Measurements from ENCODE around the gene IL21R. TPM values are rescaled to one million over a fixed set of nuclear protein-coding genes. Genes with fewer than 3 reads are reported as not detected.
A peak's percentile ranks its signal among the peaks of the same experiment; 100 is the strongest.

Gene IL21R
- total RNA-seq, 1 donor from 2014 or later, result 84.2 TPM

DNA sequence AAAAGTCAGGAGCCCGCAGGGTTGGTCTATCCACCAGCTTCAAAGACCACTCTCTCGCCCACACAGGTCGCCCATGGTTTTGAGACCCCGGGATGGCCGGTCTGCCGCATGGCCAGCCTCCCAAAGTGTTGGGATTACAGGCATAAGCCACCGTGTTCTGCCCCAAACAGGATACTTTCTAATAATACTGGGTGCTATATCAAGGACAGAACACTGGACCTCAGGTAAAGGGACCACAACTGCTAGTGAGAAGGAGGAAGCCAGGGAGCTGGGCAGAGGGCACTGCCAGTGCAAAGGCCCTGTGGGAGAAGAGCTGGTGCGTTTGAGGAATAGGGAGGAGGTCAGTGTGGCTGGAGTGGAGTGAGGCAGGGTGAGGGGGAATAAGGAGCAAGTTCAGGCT, 34.1 kb downstream of the IL21R start:
- no peak for DNase-seq (ENCODE audit: low spot score)
- Mint-ChIP-seq H3K4me1 (ENCODE audit: low read depth) (peaks cover 7% of the 10 kb centered on the region), H3K36me3 (ENCODE audit: low read depth) (peaks cover 93% of the 10 kb centered on the region), H3K27me3 (ENCODE audit: low read depth) (no peaks in the 10 kb centered on the region), H3K27ac (no peak overlapping the region), H3K4me3 (ENCODE audit: low read depth) (no peak overlapping the region), H3K9me3 (no peaks in the 10 kb centered on the region)
- intact Hi-C loops (cut with micrococcal nuclease), result no loop called here

DNA sequence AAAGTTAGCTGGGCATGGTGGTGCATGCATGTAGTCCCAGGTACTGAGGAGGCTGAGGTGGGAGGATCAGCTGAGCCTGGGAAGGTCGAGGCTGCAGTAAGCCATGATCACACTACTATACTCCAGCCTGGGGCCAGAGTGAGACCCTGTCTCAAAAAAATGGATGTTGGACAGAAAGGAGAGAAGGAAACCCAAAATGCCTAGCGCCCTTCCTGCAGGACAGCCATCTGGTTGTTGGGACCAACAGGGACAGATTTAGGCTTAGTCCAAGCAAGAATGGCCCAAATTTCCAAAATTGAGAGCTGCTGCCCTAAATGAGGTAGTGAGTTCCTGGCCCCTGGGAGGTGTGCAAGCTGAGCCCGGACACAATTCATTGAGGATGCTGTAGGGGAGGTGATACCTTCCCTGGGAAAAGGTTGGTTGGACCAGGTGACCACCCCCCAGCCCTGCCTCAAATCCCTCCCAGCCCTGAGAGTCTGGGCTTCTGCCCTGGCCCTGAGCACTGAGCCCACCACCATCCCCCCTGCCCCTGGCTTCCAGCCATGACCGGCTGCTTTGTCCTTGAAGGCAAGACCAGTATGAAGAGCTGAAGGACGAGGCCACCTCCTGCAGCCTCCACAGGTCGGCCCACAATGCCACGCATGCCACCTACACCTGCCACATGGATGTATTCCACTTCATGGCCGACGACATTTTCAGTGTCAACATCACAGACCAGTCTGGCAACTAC, 35.1 kb downstream of the IL21R start:
- no peaks in the 10 kb centered on the region for H3K9me3 Mint-ChIP-seq
- peaks cover 5% of the 10 kb centered on the region for H3K4me1 Mint-ChIP-seq (ENCODE audit: low read depth)
- peaks cover 94% of the 10 kb centered on the region for H3K36me3 Mint-ChIP-seq (ENCODE audit: low read depth)
- intact Hi-C loops (cut with micrococcal nuclease), result no loop called here
- H3K27ac Mint-ChIP-seq, result no peak overlapping the region
- H3K4me3 Mint-ChIP-seq (ENCODE audit: low read depth), result no peak overlapping the region
- no peaks in the 10 kb centered on the region for H3K27me3 Mint-ChIP-seq (ENCODE audit: low read depth)
- DNase-seq (ENCODE audit: low spot score), result no peak

DNA sequence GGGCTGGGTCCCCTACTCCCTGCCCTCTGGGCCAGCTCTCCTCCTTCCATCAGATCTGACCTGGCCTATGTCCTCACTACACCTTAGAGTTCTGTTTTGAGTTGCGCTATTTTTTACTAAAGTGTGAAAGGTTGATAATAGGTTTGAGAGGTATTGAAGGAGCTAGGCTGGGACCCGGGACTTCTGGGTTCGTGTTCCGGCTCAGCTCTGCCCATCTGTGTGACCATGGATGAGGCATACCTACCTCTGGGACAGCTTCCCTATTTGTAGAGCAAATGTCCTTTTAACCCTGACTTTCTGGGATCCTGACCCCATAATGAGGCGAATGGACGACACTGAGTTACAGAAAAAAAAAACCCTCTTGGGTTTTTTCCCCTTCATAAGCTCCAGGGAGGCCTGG, 36.0 kb downstream of the IL21R start:
- Mint-ChIP-seq H3K27me3 (ENCODE audit: low read depth) (no peaks in the 10 kb centered on the region), H3K4me3 (ENCODE audit: low read depth) (no peak overlapping the region), H3K4me1 (ENCODE audit: low read depth) (peaks cover under 1% of the 10 kb centered on the region), H3K36me3 (ENCODE audit: low read depth) (peaks cover 95% of the 10 kb centered on the region), H3K9me3 (peaks cover 3% of the 10 kb centered on the region), H3K27ac (no peak overlapping the region)
- DNase-seq (ENCODE audit: low spot score), result no peak
- intact Hi-C loops (cut with micrococcal nuclease), result no loop called here

DNA sequence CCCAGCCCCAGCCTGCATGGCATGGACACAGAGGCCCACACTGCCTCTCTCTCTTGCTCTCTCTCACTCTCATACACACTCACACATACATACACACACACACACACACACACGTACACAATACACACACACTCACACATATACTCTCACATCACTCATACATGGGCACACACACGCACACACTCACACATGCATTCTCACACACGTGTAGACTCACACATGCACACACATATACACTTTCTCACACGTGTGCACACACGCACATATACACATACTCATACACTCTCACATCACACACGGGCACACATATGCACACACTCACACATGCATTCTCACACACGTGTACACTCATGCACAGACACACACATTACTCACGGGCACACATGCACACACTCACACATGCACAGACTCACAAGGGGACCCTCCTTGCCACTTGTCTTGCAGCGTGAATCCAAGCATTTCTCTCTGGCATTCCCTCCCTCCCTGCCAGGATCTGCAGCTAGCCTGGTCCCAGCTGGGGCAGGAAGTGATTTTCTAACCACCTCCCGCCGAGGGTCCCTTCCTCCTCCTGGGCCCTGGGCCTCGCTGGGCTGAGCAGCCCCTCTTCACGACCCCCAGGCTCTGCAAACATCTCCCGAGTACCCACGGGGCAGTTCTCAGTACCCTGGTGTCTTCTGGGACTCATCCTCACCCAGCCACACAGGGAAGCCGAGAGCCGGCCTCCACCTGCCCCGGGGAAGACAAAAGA, 37.5 kb downstream of the IL21R start:
- Mint-ChIP-seq H3K27ac (peak overlapping the region; percentile 2), H3K27me3 (ENCODE audit: low read depth) (no peaks in the 10 kb centered on the region), H3K9me3 (peaks cover 8% of the 10 kb centered on the region), H3K36me3 (ENCODE audit: low read depth) (peaks cover 95% of the 10 kb centered on the region), H3K4me1 (ENCODE audit: low read depth) (no peaks in the 10 kb centered on the region), H3K4me3 (ENCODE audit: low read depth) (no peak overlapping the region)
- intact Hi-C loops (cut with micrococcal nuclease), result no loop called here
- no peak for DNase-seq (ENCODE audit: low spot score)

DNA sequence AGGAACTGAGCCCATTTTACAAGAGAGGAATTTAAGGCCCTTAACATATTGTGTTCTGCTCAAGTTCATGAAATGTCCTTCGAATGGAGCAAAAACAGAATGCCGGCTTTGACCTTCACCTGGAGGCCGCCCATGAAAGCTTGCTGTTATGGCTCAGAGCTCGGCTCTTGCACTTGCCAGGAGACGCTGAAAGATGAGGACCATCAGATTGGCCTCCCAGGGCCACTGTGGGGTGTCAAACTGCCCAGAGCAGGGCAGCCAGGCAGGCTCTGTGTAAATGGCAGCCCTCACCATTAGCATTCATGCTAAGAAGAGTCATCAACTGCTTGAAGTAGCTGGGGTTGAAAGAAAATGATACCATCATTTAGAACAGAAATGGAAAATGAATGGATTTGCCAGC, 39.3 kb downstream of the IL21R start:
- Mint-ChIP-seq H3K27me3 (ENCODE audit: low read depth) (no peaks in the 10 kb centered on the region), H3K4me3 (ENCODE audit: low read depth) (no peak overlapping the region), H3K4me1 (ENCODE audit: low read depth) (peaks cover 5% of the 10 kb centered on the region), H3K27ac (no peak overlapping the region), H3K36me3 (ENCODE audit: low read depth) (peaks cover 96% of the 10 kb centered on the region), H3K9me3 (peaks cover 8% of the 10 kb centered on the region)
- no peak for DNase-seq (ENCODE audit: low spot score)
- intact Hi-C loops (cut with micrococcal nuclease), result no loop called here

DNA sequence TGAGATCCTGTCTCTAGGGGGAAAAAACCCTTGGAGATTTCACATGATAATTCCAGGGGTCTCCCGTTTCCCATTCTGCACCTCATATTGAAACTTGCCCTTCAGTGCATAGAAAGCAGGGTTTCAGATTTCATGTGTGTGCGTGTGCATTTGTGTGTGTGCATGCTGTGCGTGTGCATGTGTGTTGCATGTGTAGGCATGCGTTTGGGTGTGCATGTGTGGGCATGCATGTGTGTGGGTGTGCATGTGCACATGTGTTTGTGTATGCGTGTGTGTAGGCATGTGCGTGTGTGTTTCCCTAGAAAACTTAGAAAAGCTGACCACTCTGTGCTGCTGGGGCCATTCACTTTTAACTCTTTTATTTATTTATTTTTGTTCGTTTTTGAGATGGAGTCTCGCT, 40.0 kb downstream of the IL21R start:
- H3K36me3 Mint-ChIP-seq (ENCODE audit: low read depth), result peaks cover 96% of the 10 kb centered on the region
- peaks cover 11% of the 10 kb centered on the region for H3K4me1 Mint-ChIP-seq (ENCODE audit: low read depth)
- H3K4me3 Mint-ChIP-seq (ENCODE audit: low read depth), result no peak overlapping the region
- intact Hi-C loops (cut with micrococcal nuclease), result no loop called here
- no peaks in the 10 kb centered on the region for H3K27me3 Mint-ChIP-seq (ENCODE audit: low read depth)
- DNase-seq (ENCODE audit: low spot score), result no peak
- no peak overlapping the region for H3K27ac Mint-ChIP-seq
- peaks cover 11% of the 10 kb centered on the region for H3K9me3 Mint-ChIP-seq

DNA sequence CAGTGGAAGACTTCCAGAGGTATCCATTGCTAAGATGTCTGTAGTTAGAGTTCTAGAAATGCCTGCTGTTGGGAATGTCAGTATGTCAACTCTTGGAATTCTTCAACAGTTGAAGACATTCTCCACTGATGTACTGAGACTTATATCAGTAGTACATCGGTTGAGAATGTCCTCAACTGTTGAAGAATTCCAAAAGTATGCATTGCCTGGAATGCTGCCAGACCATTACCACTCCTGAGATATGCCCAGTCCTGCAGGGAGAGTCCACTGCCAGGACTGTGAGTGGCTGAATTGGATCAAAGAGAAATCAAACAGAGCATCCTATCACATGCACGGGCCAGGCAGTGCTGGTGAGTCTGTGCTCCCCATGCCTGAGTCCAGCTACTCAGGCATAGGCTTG, 42.0 kb downstream of the IL21R start:
- H3K4me1 Mint-ChIP-seq (ENCODE audit: low read depth), result peaks cover 18% of the 10 kb centered on the region

DNA sequence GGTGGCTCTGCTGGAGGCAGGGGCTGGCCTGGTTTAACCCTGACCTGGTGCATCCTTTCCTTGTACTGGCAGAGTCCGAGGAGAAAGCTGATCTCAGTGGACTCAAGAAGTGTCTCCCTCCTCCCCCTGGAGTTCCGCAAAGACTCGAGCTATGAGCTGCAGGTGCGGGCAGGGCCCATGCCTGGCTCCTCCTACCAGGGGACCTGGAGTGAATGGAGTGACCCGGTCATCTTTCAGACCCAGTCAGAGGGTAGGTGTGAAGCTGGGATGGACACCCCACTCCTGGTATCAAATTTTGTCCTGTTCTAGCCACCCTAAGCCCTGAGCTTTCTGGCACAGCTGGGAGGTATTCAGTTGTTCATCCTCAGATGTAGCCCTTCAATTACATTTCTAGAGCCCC, 42.5 kb downstream of the IL21R start:
- Mint-ChIP-seq H3K9me3 (peaks cover 13% of the 10 kb centered on the region), H3K4me3 (ENCODE audit: low read depth) (no peak overlapping the region), H3K27me3 (ENCODE audit: low read depth) (no peaks in the 10 kb centered on the region), H3K4me1 (ENCODE audit: low read depth) (peaks cover 23% of the 10 kb centered on the region), H3K36me3 (ENCODE audit: low read depth) (peaks cover 96% of the 10 kb centered on the region), H3K27ac (no peak overlapping the region)
- intact Hi-C loops (cut with micrococcal nuclease), result no loop called here
- no peak for DNase-seq (ENCODE audit: low spot score)

More for the DNA sequence above, 42.0 kb downstream of the IL21R start:
- intact Hi-C loops (cut with micrococcal nuclease), result no loop called here
- no peak for DNase-seq (ENCODE audit: low spot score)
- Mint-ChIP-seq H3K27ac (no peak overlapping the region), H3K27me3 (ENCODE audit: low read depth) (no peaks in the 10 kb centered on the region), H3K36me3 (ENCODE audit: low read depth) (peaks cover 96% of the 10 kb centered on the region), H3K4me3 (ENCODE audit: low read depth) (no peak overlapping the region), H3K9me3 (peaks cover 13% of the 10 kb centered on the region)

DNA sequence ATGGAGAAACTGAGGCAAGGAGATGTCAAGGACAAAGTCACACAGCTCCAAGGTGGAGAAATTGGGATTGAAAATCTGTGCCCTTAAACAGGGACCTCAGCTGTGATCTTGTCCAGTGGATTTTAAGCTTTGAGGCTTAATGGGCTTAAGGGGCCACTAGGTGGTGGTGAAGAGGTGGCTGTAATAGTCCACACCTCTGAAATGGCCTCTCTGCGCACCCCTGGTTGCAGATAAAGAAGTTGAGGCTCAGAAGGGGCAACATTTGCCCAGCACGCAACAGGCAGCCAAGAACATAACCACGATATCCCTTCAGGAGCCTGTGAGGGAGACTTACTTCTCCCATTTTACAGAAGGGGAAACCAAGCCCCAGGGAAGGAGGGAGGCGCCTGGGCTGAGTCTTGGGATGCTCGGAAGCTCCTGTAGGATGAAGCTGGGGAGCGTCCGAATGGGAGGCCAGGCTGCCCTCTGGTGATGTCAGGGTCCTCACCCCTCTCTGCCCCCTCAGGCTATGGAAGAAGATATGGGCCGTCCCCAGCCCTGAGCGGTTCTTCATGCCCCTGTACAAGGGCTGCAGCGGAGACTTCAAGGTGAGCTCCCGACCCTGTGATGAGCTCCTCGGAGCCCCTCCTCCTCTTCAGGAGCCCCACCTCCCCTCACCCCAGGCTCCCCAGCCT, 43.7 kb downstream of the IL21R start:
- Mint-ChIP-seq H3K9me3 (peaks cover 13% of the 10 kb centered on the region), H3K4me3 (ENCODE audit: low read depth) (no peak overlapping the region), H3K27me3 (ENCODE audit: low read depth) (no peaks in the 10 kb centered on the region), H3K4me1 (ENCODE audit: low read depth) (peaks cover 34% of the 10 kb centered on the region), H3K27ac (no peak overlapping the region), H3K36me3 (ENCODE audit: low read depth) (peaks cover 99% of the 10 kb centered on the region)
- intact Hi-C loops (cut with micrococcal nuclease), result loop anchor here (5.0 kb wide), 1 partner anchor 38 kb away; no protein-coding TSS in a partner anchor
- DNase-seq (ENCODE audit: low spot score), result no peak

DNA sequence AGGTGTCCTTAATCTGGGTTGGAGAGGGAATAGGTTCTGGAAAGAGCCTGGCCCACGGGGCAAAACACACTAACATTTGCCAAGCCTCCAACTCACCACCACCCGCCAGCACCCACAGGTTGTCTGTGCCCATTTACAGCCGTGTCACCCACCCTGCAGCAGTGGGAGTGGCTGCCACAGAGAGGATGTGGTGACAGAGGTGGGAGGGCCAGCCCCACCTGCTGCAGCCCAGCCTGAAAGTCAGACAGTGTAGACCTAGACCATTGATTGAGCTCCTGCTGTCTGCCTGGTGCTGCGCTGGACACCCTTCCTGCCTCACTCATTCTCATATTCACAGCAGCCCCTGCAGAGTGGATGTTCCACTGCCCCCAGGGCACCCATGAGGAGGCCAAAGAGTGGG, 44.7 kb downstream of the IL21R start:
- Mint-ChIP-seq H3K9me3 (peaks cover 13% of the 10 kb centered on the region), H3K4me1 (ENCODE audit: low read depth) (peaks cover 38% of the 10 kb centered on the region), H3K4me3 (ENCODE audit: low read depth) (no peak overlapping the region), H3K27me3 (ENCODE audit: low read depth) (no peaks in the 10 kb centered on the region), H3K27ac (peak overlapping the region; percentile 43), H3K36me3 (ENCODE audit: low read depth) (peaks cover 97% of the 10 kb centered on the region)
- DNase-seq (ENCODE audit: low spot score), result peak; percentile 61
- intact Hi-C loops (cut with micrococcal nuclease), result loop anchor here (5.0 kb wide), 1 partner anchor 39 kb away; no protein-coding TSS in a partner anchor

DNA sequence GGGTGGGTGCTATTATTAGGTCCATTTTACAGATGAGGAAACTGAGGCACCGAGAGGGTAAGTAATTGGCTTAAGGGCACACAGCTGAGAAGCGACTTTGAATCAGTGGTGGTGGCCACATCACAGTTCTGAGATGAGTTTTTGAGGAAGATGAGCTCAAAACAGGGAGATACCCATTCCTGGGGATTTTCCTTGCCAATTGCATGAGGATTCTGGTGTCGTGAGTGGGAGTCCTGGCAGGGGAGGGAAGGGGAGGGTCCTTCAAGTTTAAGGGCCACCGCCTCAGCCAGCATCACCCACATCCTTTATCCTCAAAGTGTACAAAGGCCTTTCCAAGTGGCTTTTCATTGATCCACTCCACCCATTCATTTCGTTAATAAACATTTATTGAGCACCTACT, 45.3 kb downstream of the IL21R start:
- H3K27ac Mint-ChIP-seq, result no peak overlapping the region
- DNase-seq (ENCODE audit: low spot score), result no peak
- peaks cover 42% of the 10 kb centered on the region for H3K4me1 Mint-ChIP-seq (ENCODE audit: low read depth)
- H3K4me3 Mint-ChIP-seq (ENCODE audit: low read depth), result no peak overlapping the region
- H3K36me3 Mint-ChIP-seq (ENCODE audit: low read depth), result peaks cover 98% of the 10 kb centered on the region
- no peaks in the 10 kb centered on the region for H3K27me3 Mint-ChIP-seq (ENCODE audit: low read depth)
- intact Hi-C loops (cut with micrococcal nuclease), result loop anchor here (5.0 kb wide), 1 partner anchor 40 kb away; no protein-coding TSS in a partner anchor
- peaks cover 13% of the 10 kb centered on the region for H3K9me3 Mint-ChIP-seq

DNA sequence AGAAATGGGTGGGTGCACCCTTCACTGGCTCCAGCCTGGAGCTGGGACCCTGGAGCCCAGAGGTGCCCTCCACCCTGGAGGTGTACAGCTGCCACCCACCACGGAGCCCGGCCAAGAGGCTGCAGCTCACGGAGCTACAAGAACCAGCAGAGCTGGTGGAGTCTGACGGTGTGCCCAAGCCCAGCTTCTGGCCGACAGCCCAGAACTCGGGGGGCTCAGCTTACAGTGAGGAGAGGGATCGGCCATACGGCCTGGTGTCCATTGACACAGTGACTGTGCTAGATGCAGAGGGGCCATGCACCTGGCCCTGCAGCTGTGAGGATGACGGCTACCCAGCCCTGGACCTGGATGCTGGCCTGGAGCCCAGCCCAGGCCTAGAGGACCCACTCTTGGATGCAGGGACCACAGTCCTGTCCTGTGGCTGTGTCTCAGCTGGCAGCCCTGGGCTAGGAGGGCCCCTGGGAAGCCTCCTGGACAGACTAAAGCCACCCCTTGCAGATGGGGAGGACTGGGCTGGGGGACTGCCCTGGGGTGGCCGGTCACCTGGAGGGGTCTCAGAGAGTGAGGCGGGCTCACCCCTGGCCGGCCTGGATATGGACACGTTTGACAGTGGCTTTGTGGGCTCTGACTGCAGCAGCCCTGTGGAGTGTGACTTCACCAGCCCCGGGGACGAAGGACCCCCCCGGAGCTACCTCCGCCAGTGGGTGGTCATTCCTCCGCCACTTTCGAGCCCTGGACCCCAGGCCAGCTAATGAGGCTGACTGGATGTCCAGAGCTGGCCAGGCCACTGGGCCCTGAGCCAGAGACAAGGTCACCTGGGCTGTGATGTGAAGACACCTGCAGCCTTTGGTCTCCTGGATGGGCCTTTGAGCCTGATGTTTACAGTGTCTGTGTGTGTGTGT, 46.8 kb downstream of the IL21R start:
- Mint-ChIP-seq H3K27ac (peak overlapping the region; percentile 12), H3K4me3 (ENCODE audit: low read depth) (no peak overlapping the region)
- intact Hi-C loops (cut with micrococcal nuclease), result loop anchor here (5.0 kb wide), 1 partner anchor 41 kb away; no protein-coding TSS in a partner anchor

More for the DNA sequence above, 46.8 kb downstream of the IL21R start:
- no peak for DNase-seq (ENCODE audit: low spot score)
- peaks cover 94% of the 10 kb centered on the region for H3K36me3 Mint-ChIP-seq (ENCODE audit: low read depth)
- H3K27me3 Mint-ChIP-seq (ENCODE audit: low read depth), result no peaks in the 10 kb centered on the region
- H3K4me1 Mint-ChIP-seq (ENCODE audit: low read depth), result peaks cover 42% of the 10 kb centered on the region
- H3K9me3 Mint-ChIP-seq, result peaks cover 15% of the 10 kb centered on the region
